WTC11 (cell line): ENCODE results near the gene GALNT18. TPM values are rescaled to one million over a fixed set of nuclear protein-coding genes. Genes with fewer than 3 reads are reported as not detected.

Experiments
- ATAC-seq: fragments of 200-7000 bp; cut with Tn5 transposase; 2 replicates; pipeline ENCODE4 v1.10.0; 2021; ENCODE audit warnings: mild to moderate bottlenecking, moderate library complexity
- CTCF ChIA-PET: fragments of 300-600 bp; sonication (Branson Sonifier 250); formaldehyde crosslinking; loops from one replicate; lab custom pipeline; 2021; ENCODE audit warnings: antibody characterized with exemption; lab: Charles Lee
- POLR2A ChIA-PET: fragments of 350-600 bp; sonication (Branson Sonifier 250); formaldehyde crosslinking; loops from one replicate; lab custom pipeline; 2021; ENCODE audit warnings: antibody characterized with exemption; lab: Charles Lee
- DNase-seq: peaks from one replicate; pipeline ENCODE4 v3.0.0; 2021; ENCODE audit warnings: low spot score
- H3K27ac Mint-ChIP-seq: 2 replicates; pipeline ENCODE4 v1.8.0; 2021; ENCODE audit warnings: mixed read lengths
- H3K27me3 Mint-ChIP-seq: 2 replicates; pipeline ENCODE4 v1.8.0; 2021; ENCODE audit warnings: low read depth, mild to moderate bottlenecking, moderate library complexity, mixed read lengths
- H3K36me3 Mint-ChIP-seq: 2 replicates; pipeline ENCODE4 v1.8.0; 2021; ENCODE audit warnings: mixed read lengths
- H3K4me1 Mint-ChIP-seq: 2 replicates; pipeline ENCODE4 v1.8.0; 2022; ENCODE audit warnings: mixed read lengths
- H3K4me3 Mint-ChIP-seq: 2 replicates; pipeline ENCODE4 v1.8.0; 2021; ENCODE audit warnings: mild to moderate bottlenecking, moderate library complexity, mixed read lengths
- H3K9me3 Mint-ChIP-seq: 2 replicates; pipeline ENCODE4 v1.8.0; 2021; ENCODE audit warnings: mixed read lengths
- ATF3 ChIP-seq: sonication (generic); formaldehyde crosslinking; conservative IDR thresholded peaks from 2 replicates; pipeline ENCODE4 v1.8.1; 2022; ENCODE audit warnings: mild to moderate bottlenecking, missing genetic modification reagents
- E2F4 ChIP-seq: sonication (generic); formaldehyde crosslinking; IDR thresholded peaks from 2 replicates; pipeline ENCODE4 v1.8.1; 2022; ENCODE audit warnings: low read depth, mild to moderate bottlenecking, moderate library complexity, missing genetic modification reagents, borderline replicate concordance
- KAT7 ChIP-seq: sonication (generic); formaldehyde crosslinking; IDR thresholded peaks from 2 replicates; pipeline ENCODE4 v1.8.1; 2023; ENCODE audit warnings: missing genetic modification reagents, mild to moderate bottlenecking, borderline replicate concordance
- NFE2L1 ChIP-seq: sonication (generic); formaldehyde crosslinking; IDR thresholded peaks from 2 replicates; pipeline ENCODE4 v1.8.1; 2023; ENCODE audit warnings: missing genetic modification reagents
- NFYB ChIP-seq: sonication (generic); formaldehyde crosslinking; conservative IDR thresholded peaks from 2 replicates; pipeline ENCODE4 v1.8.0; 2022; ENCODE audit warnings: low read depth, missing genetic modification reagents
- NR1H2 ChIP-seq: sonication (generic); formaldehyde crosslinking; IDR thresholded peaks from 2 replicates; pipeline ENCODE4 v1.9.0; 2021; ENCODE audit warnings: mild to moderate bottlenecking, moderate library complexity, missing genetic modification reagents
- NR2C2 ChIP-seq: sonication (generic); formaldehyde crosslinking; IDR thresholded peaks from 2 replicates; pipeline ENCODE4 v1.8.0; 2022; ENCODE audit warnings: mild to moderate bottlenecking, missing genetic modification reagents
- OVOL2 ChIP-seq: fragments of 250-450 bp; sonication (Bioruptor Pico); IDR thresholded peaks from 2 replicates; pipeline ENCODE4 v1.9.0; 2021; ENCODE audit warnings: mild to moderate bottlenecking, borderline replicate concordance
- RELA ChIP-seq: sonication (generic); formaldehyde crosslinking; IDR thresholded peaks from 2 replicates; pipeline ENCODE4 v1.8.1; 2022; ENCODE audit warnings: missing genetic modification reagents, mild to moderate bottlenecking, borderline replicate concordance
- SMAD4 ChIP-seq: sonication (generic); formaldehyde crosslinking; IDR thresholded peaks from 2 replicates; pipeline ENCODE4 v1.8.0; 2022; ENCODE audit warnings: mild to moderate bottlenecking, missing genetic modification reagents
- ZNF138 ChIP-seq: sonication (generic); formaldehyde crosslinking; conservative IDR thresholded peaks from 2 replicates; pipeline ENCODE4 v1.8.1; 2022; ENCODE audit warnings: mild to moderate bottlenecking, moderate library complexity, missing genetic modification reagents
- ZNF219 ChIP-seq: sonication (generic); formaldehyde crosslinking; IDR thresholded peaks from 2 replicates; pipeline ENCODE4 v1.8.0; 2023; ENCODE audit warnings: missing genetic modification reagents, mild to moderate bottlenecking, borderline replicate concordance
- ZNF232 ChIP-seq: sonication (generic); formaldehyde crosslinking; IDR thresholded peaks from 2 replicates; pipeline ENCODE4 v1.8.0; 2022; ENCODE audit warnings: mild to moderate bottlenecking, missing genetic modification reagents
- total RNA-seq: library from RNA; stranded (reverse); gene quantifications from 3 replicates; pipeline ENCODE4 v1.2.3, GENCODE V29; 2021
- TF ChIP-seq, protein P1 (sequence below): sonication (generic); formaldehyde crosslinking; IDR thresholded peaks from 2 replicates; pipeline ENCODE4 v1.8.1; 2023; ENCODE audit warnings: mild to moderate bottlenecking, missing genetic modification reagents, borderline replicate concordance
- TF ChIP-seq, protein P2 (sequence below): sonication (generic); formaldehyde crosslinking; conservative IDR thresholded peaks from 2 replicates; pipeline ENCODE4 v1.8.1; 2023; ENCODE audit warnings: mild to moderate bottlenecking, low read depth, missing genetic modification reagents, moderate library complexity
- TF ChIP-seq, protein P3 (sequence below): sonication (generic); formaldehyde crosslinking; IDR thresholded peaks from 2 replicates; pipeline ENCODE4 v1.8.0; 2022; ENCODE audit warnings: mild to moderate bottlenecking, missing genetic modification reagents
- TF ChIP-seq, protein P4 (sequence below): fragments of 250-450 bp; sonication (Bioruptor Pico); IDR thresholded peaks from 2 replicates; pipeline ENCODE4 v1.8.0; 2021; ENCODE audit warnings: mild to moderate bottlenecking
- TF ChIP-seq, protein P5 (sequence below): sonication (generic); formaldehyde crosslinking; IDR thresholded peaks from 2 replicates; pipeline ENCODE4 v1.8.1; 2023; ENCODE audit warnings: mild to moderate bottlenecking, missing genetic modification reagents

GALNT18 gene
- total RNA-seq, 1 experiment from 2014 or later = 5.0 TPM

DNA sequence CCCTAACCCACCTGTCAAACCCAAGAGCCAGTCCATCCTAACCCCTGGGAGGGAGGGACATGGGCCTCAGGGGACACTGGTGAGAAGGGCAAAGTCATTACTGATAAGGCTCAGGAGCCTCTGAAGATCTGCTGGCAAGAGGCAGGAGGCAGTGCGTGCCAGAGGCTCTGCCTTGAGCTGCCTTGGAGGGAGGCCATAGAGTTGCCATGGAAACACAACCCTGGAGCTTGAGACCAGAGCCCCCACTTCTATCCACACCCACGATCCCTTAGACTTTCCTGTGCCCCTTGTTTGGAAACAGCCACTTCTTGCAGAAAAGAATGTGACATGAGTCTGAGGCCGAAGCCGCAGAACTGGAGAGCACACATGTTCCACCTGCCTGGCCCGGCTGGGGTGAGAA is 179.0 kb downstream of the GALNT18 start:
- no peak for TF ChIP-seq NR2C2 (CRISPR knock-in tag)
- no peak for TF ChIP-seq SMAD4
- no peak for TF ChIP-seq ATF3
- no peak for TF ChIP-seq KAT7 (CRISPR knock-in tag)
- no peak for TF ChIP-seq ZNF219 (CRISPR knock-in tag)
- TF ChIP-seq, protein P1, sequence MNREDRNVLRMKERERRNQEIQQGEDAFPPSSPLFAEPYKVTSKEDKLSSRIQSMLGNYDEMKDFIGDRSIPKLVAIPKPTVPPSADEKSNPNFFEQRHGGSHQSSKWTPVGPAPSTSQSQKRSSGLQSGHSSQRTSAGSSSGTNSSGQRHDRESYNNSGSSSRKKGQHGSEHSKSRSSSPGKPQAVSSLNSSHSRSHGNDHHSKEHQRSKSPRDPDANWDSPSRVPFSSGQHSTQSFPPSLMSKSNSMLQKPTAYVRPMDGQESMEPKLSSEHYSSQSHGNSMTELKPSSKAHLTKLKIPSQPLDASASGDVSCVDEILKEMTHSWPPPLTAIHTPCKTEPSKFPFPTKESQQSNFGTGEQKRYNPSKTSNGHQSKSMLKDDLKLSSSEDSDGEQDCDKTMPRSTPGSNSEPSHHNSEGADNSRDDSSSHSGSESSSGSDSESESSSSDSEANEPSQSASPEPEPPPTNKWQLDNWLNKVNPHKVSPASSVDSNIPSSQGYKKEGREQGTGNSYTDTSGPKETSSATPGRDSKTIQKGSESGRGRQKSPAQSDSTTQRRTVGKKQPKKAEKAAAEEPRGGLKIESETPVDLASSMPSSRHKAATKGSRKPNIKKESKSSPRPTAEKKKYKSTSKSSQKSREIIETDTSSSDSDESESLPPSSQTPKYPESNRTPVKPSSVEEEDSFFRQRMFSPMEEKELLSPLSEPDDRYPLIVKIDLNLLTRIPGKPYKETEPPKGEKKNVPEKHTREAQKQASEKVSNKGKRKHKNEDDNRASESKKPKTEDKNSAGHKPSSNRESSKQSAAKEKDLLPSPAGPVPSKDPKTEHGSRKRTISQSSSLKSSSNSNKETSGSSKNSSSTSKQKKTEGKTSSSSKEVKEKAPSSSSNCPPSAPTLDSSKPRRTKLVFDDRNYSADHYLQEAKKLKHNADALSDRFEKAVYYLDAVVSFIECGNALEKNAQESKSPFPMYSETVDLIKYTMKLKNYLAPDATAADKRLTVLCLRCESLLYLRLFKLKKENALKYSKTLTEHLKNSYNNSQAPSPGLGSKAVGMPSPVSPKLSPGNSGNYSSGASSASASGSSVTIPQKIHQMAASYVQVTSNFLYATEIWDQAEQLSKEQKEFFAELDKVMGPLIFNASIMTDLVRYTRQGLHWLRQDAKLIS (CRISPR knock-in tag) = no peak
- TF ChIP-seq, protein P2, sequence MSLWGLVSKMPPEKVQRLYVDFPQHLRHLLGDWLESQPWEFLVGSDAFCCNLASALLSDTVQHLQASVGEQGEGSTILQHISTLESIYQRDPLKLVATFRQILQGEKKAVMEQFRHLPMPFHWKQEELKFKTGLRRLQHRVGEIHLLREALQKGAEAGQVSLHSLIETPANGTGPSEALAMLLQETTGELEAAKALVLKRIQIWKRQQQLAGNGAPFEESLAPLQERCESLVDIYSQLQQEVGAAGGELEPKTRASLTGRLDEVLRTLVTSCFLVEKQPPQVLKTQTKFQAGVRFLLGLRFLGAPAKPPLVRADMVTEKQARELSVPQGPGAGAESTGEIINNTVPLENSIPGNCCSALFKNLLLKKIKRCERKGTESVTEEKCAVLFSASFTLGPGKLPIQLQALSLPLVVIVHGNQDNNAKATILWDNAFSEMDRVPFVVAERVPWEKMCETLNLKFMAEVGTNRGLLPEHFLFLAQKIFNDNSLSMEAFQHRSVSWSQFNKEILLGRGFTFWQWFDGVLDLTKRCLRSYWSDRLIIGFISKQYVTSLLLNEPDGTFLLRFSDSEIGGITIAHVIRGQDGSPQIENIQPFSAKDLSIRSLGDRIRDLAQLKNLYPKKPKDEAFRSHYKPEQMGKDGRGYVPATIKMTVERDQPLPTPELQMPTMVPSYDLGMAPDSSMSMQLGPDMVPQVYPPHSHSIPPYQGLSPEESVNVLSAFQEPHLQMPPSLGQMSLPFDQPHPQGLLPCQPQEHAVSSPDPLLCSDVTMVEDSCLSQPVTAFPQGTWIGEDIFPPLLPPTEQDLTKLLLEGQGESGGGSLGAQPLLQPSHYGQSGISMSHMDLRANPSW (CRISPR knock-in tag) = no peak
- no peak for TF ChIP-seq NR1H2 (CRISPR knock-in tag)
- no peak for TF ChIP-seq RELA (CRISPR knock-in tag)
- TF ChIP-seq, protein P3, sequence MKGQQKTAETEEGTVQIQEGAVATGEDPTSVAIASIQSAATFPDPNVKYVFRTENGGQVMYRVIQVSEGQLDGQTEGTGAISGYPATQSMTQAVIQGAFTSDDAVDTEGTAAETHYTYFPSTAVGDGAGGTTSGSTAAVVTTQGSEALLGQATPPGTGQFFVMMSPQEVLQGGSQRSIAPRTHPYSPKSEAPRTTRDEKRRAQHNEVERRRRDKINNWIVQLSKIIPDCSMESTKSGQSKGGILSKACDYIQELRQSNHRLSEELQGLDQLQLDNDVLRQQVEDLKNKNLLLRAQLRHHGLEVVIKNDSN (CRISPR knock-in tag) = no peak
- TF ChIP-seq, protein P4, sequence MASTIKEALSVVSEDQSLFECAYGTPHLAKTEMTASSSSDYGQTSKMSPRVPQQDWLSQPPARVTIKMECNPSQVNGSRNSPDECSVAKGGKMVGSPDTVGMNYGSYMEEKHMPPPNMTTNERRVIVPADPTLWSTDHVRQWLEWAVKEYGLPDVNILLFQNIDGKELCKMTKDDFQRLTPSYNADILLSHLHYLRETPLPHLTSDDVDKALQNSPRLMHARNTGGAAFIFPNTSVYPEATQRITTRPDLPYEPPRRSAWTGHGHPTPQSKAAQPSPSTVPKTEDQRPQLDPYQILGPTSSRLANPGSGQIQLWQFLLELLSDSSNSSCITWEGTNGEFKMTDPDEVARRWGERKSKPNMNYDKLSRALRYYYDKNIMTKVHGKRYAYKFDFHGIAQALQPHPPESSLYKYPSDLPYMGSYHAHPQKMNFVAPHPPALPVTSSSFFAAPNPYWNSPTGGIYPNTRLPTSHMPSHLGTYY (CRISPR knock-in tag) = no peak
- TF ChIP-seq OVOL2 = no peak
- no peak for TF ChIP-seq E2F4 (CRISPR knock-in tag)
- no peak for TF ChIP-seq NFE2L1 (CRISPR knock-in tag)
- TF ChIP-seq, all 79 proteins: peak for 0
- H3K4me3 Mint-ChIP-seq = no peak overlapping the region
- ATAC-seq = no peak
- H3K27ac Mint-ChIP-seq = no peak overlapping the region
- no peaks in the 10 kb centered on the region; the same call in 1 of the 2 replicates for H3K27me3 Mint-ChIP-seq
- 0 out of 2 replicates have a peak, but pooled peaks cover 4% of the 10 kb centered on the region for H3K9me3 Mint-ChIP-seq
- no peaks in the 10 kb centered on the region for H3K36me3 Mint-ChIP-seq
- ChIA-PET POLR2A (no interaction called here), CTCF (interaction anchor here (0.6 to 0.9 kb wide), 2 partner anchors 345 to 656 kb away, joined by 3 to 6 read pairs; no protein-coding TSS in a partner anchor)
- DNase-seq = no peak
- peaks cover 16% of the 10 kb centered on the region for H3K4me1 Mint-ChIP-seq

- POLR2A ChIA-PET = no interaction called here
Measured at GRCh38 chr11:11441516-11441915, 180.3 kb downstream of the GALNT18 start.

More at GRCh38 chr11:11441516-11441915, 180.3 kb downstream of the GALNT18 start:
- no peak for TF ChIP-seq ZNF138 (CRISPR knock-in tag)
- no peak for TF ChIP-seq NFYB (CRISPR knock-in tag)
- TF ChIP-seq, protein P5, sequence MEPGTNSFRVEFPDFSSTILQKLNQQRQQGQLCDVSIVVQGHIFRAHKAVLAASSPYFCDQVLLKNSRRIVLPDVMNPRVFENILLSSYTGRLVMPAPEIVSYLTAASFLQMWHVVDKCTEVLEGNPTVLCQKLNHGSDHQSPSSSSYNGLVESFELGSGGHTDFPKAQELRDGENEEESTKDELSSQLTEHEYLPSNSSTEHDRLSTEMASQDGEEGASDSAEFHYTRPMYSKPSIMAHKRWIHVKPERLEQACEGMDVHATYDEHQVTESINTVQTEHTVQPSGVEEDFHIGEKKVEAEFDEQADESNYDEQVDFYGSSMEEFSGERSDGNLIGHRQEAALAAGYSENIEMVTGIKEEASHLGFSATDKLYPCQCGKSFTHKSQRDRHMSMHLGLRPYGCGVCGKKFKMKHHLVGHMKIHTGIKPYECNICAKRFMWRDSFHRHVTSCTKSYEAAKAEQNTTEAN = no peak
- TF ChIP-seq ZNF232 (CRISPR knock-in tag) = no peak
- TF ChIP-seq, all 79 proteins: peak for 0
- no peak for DNase-seq
- Mint-ChIP-seq H3K4me3 (no peak overlapping the region), H3K36me3 (no peaks in the 10 kb centered on the region), H3K9me3 (no peaks in the 10 kb centered on the region), H3K27me3 (no peaks in the 10 kb centered on the region; the same call in 1 of the 2 replicates), H3K27ac (no peak overlapping the region), H3K4me1 (peaks cover 14% of the 10 kb centered on the region)
- no peak for ATAC-seq
- CTCF ChIA-PET = no interaction called here
